SK-N-MC (cell line): ENCODE data around the gene EPB41L4A.
"Not testable (repeated sequence)": the region's sequence is repeated elsewhere in the genome, so short reads cannot be mapped to it uniquely, and the experiment has no call there.

ENCODE experiments used
- DNase-seq: peaks from one replicate; pipeline ENCODE4 v3.0.0-alpha.2; 2011; ENCODE audit warnings: low read depth, low spot score
- H3K27ac ChIP-seq: fragments of 200-600 bp; sonication (generic); 2 replicates; pipeline ENCODE4 v1.5.1; 2016; ENCODE audit warnings: mixed run types
- H3K36me3 ChIP-seq: fragments of 200-600 bp; sonication (generic); 2 replicates; pipeline ENCODE4 v1.6.1; 2017; ENCODE audit warnings: antibody characterized with exemption, low read length, mixed read lengths; ENCODE audit not compliant: insufficient read depth
- H3K4me3 ChIP-seq: fragments of 200-600 bp; sonication (generic); 2 replicates; pipeline ENCODE4 v1.5.1; 2016
- H3K9ac ChIP-seq: fragments of 200-600 bp; sonication (generic); 2 replicates; pipeline ENCODE4 v1.8.0; 2017; ENCODE audit warnings: mixed run types, mixed read lengths; ENCODE audit not compliant: insufficient read length
- H3K9me3 ChIP-seq: fragments of 200-600 bp; sonication (generic); 2 replicates; pipeline ENCODE4 v1.6.1; 2017; ENCODE audit warnings: low read depth, mild to moderate bottlenecking, antibody characterized with exemption, low read length, moderate library complexity, mixed read lengths
- EZH2 ChIP-seq: fragments of 200-600 bp; sonication (generic); IDR thresholded peaks from one replicate; pipeline ENCODE4 v1.6.1; 2017; ENCODE audit warnings: antibody characterized with exemption
- FOXP2 ChIP-seq: optimal IDR thresholded peaks from 2 replicates; pipeline ENCODE3; 2011; ENCODE audit warnings: mild to moderate bottlenecking, moderate library complexity; ENCODE audit not compliant: insufficient read depth; ENCODE audit errors: extremely low read length, control extremely low read depth
- POLR2AphosphoS5 ChIP-seq: IDR thresholded peaks from 2 replicates; pipeline ENCODE4 v1.6.1; 2012; ENCODE audit warnings: mild to moderate bottlenecking, low read depth, low read length, borderline replicate concordance

The EPB41L4A gene

DNA sequence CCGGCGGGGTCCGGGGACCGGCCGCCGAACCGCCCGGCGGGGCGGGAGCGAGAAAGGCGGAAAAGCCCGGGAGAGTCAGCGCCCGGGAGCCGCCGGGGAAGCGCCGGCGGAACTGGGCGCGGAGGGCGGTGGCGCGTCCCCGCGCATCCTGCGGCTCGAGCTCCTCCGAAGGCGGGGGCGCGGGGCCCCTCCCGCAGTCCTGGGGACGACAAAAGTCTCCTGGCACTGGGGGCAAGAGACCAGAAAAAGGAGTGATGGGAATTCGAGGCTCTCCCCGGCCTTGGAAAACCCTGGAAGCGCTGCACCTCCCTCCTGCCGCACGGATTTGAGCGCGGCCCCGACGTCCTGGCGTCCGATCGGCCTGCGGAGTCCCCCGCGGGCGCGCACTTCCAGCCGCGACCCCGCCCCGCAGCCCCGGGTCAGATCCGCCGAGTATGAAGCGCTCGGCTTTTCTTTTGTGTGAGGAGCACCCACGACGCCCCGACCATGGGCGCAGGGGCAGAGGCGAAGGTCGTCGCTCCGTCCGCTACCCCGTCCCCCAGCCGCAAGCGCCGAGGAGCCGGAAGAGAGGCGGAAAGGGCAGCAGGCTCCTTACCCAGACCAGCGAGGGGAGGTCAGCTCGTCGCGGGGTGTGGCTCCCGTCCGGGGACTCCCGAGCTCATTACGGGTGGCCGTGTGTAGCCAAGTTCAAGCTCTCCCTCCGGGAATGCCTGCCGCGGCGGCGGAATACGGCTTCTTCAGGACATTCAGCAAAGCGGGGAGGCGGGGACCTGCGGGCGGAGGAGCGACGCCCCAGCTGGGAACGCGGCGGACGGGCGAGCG lies at the start of gene EPB41L4A:
TSS of gene EPB41L4A (minus strand) at position 114 of the 822 bp plus-strand sequence. CDS start 238 bp downstream, outside the sequence.
- H3K4me3 ChIP-seq = peak within 1 kb of the TSS; percentile 62
- H3K27ac ChIP-seq = no peak within 1 kb of the TSS
- TF ChIP-seq POLR2AphosphoS5 = no peak
- TF ChIP-seq EZH2 = peak; percentile 88
- H3K9ac ChIP-seq = no peak within 1 kb of the TSS
- no peaks in the 10 kb centered on the region for H3K9me3 ChIP-seq
- DNase-seq = no peak
- no peaks in the 10 kb centered on the region for H3K36me3 ChIP-seq

DNA sequence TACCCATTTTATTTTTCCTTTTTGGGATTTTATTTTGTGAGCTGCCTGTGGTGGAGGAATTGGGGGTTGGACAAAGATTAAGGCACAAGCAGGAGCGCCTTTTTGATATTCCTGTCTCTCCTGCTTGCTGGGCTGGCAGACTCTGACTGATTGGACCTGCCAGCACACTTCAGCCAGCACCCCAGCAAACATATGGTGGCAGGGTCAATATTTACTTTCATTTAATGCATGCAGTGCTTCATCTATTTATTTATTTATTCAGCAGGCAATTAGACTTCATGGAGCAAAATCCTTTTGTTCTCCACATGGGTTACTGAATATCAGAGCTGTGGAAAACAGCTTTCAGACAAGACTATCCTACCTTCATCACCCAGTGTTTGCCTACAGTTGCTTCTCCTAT lies 48.4 kb upstream of the EPB41L4A start:
- H3K36me3 ChIP-seq = no peaks in the 10 kb centered on the region
- H3K27ac ChIP-seq = no peak overlapping the region
- H3K9ac ChIP-seq = no peak overlapping the region
- H3K4me3 ChIP-seq = no peak overlapping the region
- TF ChIP-seq FOXP2 (no peak), POLR2AphosphoS5 (no peak), EZH2 (no peak)
- no peak for DNase-seq
- H3K9me3 ChIP-seq = no peaks in the 10 kb centered on the region

DNA sequence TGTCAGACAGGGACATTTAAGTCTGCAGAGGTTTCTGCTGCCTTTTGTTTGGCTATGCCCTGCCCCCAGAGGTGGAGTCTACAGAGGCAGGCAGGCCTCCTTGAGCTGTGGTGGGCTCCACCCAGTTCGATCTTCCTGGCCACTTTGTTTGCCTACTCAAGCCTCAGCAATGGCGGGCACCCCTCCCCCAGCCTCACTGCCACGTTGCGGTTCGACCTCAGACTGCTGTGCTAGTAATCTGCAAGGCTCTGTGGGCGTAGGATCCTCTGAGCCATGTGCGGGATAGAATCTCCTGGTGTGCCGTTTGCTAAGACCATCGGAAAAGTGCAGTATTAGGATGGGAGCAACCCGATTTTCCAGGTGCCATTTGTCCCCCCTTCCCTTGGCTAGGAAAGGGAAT lies 47.2 kb upstream of the EPB41L4A start:
- not testable (repeated sequence) for H3K27ac ChIP-seq, H3K9ac ChIP-seq, H3K9me3 ChIP-seq, H3K36me3 ChIP-seq, DNase-seq, H3K4me3 ChIP-seq

GRCh38 chr5:112447187-112447760 lies 28.2 kb upstream of the EPB41L4A start:
- not testable (repeated sequence) for H3K27ac ChIP-seq, H3K9ac ChIP-seq, DNase-seq

GRCh38 chr5:112445626-112446350 lies 26.7 kb upstream of the EPB41L4A start:
- DNase-seq = no peak
- H3K9me3 ChIP-seq = no peaks in the 10 kb centered on the region
- no peak overlapping the region for H3K27ac ChIP-seq
- no peak overlapping the region for H3K4me3 ChIP-seq
- H3K36me3 ChIP-seq = no peaks in the 10 kb centered on the region
- TF ChIP-seq POLR2AphosphoS5 (no peak), EZH2 (no peak), FOXP2 (no peak)
- H3K9ac ChIP-seq = no peak overlapping the region

More at GRCh38 chr5:112447187-112447760, 28.2 kb upstream of the EPB41L4A start:
- H3K9me3 ChIP-seq, H3K36me3 ChIP-seq, H3K4me3 ChIP-seq: not testable (repeated sequence)

- H3K4me3 ChIP-seq, H3K36me3 ChIP-seq, H3K9ac ChIP-seq, H3K27ac ChIP-seq, DNase-seq, H3K9me3 ChIP-seq: not testable (repeated sequence)
These were observed 24.9 kb upstream of the EPB41L4A start for GRCh38 chr5:112443932-112444331.

GRCh38 chr5:112440031-112440430 lies 21.0 kb upstream of the EPB41L4A start:
- H3K9me3 ChIP-seq = no peaks in the 10 kb centered on the region
- no peak overlapping the region for H3K9ac ChIP-seq
- no peak for TF ChIP-seq POLR2AphosphoS5
- H3K4me3 ChIP-seq = no peak overlapping the region
- no peak overlapping the region for H3K27ac ChIP-seq
- no peak for DNase-seq
- H3K36me3 ChIP-seq = no peaks in the 10 kb centered on the region

- no peak for TF ChIP-seq POLR2AphosphoS5
- no peak for TF ChIP-seq EZH2
- TF ChIP-seq FOXP2 = no peak
- no peak for DNase-seq
- no peak overlapping the region for H3K9ac ChIP-seq
- H3K27ac ChIP-seq = no peak overlapping the region
- H3K36me3 ChIP-seq = no peaks in the 10 kb centered on the region
- H3K9me3 ChIP-seq = no peaks in the 10 kb centered on the region
- H3K4me3 ChIP-seq = no peak overlapping the region
These were observed 17.1 kb upstream of the EPB41L4A start for GRCh38 chr5:112436144-112436543.

DNA sequence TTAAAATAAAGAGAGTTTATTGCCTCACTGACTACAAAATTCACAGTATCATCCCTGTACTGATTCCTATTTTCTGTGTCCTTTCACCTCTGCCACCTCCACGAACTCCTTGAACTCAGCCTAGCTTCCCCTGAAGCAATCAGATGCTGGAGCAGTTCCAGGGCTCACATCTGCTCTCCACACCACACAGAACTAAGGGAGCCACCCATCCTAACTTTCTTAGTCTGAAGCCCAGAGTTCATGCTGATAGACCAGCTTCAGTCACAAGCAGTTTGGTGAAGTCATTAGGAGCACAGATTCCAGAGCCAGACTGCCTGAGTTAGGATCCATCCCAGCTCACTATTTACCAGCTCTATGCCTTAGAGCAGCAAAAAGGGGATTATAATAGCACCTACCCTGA lies 15.6 kb upstream of the EPB41L4A start:
- no peak overlapping the region for H3K9ac ChIP-seq
- no peaks in the 10 kb centered on the region for H3K9me3 ChIP-seq
- no peak overlapping the region for H3K27ac ChIP-seq
- no peak overlapping the region for H3K4me3 ChIP-seq
- DNase-seq = no peak
- no peaks in the 10 kb centered on the region for H3K36me3 ChIP-seq
- TF ChIP-seq EZH2 (no peak), POLR2AphosphoS5 (no peak), FOXP2 (no peak)

DNA sequence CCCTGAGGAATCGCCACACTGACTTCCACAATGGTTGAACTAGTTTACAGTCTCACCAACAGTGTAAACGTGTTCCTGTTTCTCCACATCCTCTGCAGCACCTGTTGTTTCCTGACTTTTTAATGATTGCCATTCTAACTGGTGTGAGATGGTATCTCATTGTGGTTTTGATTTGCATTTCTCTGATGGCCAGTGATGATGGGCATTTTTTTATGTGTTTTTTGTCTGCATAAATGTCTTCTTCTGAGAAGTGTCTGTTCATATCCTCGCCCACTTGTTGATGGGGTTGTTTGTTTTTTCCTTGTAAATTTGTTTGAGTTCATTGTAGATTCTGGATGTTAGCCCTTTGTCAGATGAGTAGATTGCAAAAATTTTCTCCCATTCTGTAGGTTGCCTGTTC lies 7.1 kb upstream of the EPB41L4A start:
- DNase-seq, H3K36me3 ChIP-seq, H3K27ac ChIP-seq, H3K9me3 ChIP-seq, H3K9ac ChIP-seq, H3K4me3 ChIP-seq: not testable (repeated sequence)
